GM18861 (cell line): ENCODE measurements around the gene CDH13.

Experiments used
- ATAC-seq: cut with Tn5 transposase; IDR thresholded peaks from one replicate; pipeline ENCODE4 v1.9.1; 2021; ENCODE audit not compliant: unreplicated experiment

Gene CDH13

DNA sequence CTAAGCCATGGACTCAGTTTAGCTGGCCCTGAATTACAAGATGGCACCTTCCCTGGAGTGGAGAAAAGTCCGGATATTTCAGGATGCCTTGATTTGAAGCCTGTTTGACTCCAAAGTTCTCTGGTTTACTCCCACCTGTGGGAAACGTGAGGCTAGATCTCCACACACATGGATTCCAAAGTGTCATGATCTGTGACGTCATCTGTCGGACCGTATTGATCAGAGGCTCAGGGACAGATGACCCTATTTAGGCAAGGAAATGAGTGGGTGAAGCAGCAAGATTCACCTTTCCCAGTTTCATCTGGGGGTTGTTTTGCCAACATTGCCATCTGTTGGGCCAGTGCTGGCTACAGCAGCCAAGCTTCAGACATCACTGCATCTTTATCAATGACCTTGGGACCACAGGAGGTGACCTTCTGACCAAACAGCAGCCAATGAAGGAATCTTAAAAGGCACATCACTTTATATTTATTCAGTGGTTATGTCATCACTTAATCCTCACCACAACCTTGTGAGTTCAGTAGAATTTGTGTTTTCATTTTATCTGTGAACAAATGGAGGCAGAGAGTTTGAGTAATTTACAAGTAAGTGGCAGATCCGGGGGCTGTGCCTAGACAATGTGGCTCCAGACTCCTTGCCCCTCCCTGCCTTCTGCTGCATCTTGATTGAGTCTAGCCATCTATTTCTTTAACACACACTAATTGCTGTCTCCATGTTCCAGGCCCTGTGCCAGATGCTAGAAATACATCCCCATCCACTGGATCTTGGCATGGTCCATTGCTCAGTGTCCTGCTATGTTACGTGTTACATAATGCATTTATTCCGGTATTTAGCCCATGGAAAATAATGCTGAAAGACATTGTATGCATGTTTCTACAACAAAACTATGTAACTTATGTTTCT is 1.5 kb upstream of the CDH13 start:
- ATAC-seq: no peak

DNA sequence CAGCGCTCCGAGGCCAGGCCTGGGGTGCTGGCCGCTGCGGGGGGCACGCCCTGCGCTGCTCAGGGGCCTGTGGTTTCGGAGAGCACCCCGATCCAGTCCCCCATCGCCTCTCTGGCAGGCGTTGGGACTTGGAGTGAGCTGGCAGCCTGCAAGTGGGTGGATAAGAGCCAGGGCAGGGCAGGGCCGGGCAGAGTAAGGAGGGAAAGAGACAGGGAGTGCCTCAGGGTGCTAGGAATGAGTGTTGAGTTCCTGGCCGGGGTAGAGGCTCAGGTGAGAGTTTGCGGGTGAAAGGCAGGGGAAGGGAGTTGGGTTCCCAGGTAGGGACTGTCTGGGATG is 1.3 kb downstream of the CDH13 start:
- no peak for ATAC-seq

DNA sequence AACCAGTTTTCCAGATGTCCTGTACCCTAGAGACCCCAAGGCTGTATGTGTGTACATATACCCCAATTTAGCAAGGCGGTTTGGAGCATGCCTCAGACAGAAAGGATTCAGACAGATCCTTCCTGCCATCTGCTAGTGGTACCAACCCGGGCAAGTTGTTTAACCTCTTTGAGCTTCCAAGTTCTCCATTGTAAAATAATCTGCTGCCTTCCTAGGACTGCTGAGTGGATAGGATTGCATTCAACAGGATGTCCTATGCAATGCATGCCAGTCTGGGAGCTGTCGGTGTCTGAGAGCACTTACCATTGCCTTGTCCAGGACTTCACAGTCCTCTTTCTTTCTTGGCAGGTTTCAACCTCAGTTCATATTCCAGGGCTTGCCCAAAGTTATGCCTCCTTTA is 1.9 kb downstream of the CDH13 start:
- ATAC-seq: no peak

DNA sequence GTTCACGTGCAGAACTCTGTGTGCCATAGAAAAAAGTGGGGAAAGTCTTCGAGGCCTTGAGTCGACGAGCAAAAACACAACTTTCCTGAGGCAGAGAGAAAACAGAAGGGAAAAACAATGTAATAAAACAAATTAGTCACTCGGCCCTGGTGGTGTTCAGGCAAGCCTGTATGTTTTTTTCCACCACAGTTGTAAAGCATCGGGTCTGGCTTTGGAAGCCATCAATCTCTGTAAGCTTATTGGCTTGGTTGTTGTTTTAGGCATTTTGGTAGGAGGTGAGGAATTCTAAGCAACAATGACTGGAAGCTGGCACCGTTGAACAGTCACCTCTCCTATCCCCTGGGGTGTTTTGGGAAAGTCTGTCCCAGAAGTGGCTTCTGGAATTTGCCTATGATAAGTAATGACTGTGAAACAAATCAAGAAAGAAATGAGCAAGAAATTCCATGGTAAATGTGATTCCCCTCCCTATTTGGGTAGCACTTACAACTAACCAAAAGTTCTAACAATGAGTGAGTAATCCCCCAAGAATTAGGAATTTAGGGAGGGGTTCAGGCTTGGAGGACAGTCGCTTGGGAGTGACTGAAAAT is 2.8 kb downstream of the CDH13 start:
- ATAC-seq: no peak

DNA sequence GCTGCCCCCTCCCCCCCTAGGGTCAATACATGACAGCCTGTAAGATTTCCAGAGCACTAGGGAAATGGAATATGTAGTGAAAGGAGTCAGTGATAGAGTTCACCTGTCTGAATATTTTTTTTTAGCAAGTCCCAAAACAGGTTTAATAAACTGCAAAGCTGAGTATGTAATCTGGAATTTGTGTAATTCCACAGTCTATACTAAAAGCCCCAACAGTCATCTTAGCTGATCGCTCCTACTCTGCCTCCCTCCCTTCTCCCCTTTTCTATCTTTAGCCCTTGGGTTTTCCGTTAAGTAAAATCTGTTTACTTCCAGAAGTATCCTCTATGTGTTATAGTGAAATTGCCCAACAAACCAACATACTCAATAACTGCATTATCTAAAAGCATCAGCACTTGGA is 3.5 kb downstream of the CDH13 start:
- no peak for ATAC-seq

DNA sequence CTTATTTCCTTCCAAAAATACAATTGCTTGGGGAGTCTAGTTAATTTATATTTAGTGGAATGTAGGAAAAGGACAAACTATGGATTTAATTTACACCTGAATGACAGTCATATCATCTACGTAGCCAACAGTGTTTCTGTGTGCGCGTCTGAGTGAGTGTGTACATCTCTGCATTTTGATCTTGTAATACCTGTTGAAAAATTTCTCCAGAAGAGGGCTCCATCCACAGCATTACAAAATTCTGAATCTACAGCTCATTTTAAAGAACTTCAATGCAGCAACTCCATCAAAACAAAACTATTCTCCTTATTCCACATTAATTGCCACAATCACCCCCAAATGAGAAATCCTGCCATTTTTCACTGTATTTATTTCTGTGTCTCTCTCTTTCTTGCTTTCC is 3.9 kb downstream of the CDH13 start:
- no peak for ATAC-seq

DNA sequence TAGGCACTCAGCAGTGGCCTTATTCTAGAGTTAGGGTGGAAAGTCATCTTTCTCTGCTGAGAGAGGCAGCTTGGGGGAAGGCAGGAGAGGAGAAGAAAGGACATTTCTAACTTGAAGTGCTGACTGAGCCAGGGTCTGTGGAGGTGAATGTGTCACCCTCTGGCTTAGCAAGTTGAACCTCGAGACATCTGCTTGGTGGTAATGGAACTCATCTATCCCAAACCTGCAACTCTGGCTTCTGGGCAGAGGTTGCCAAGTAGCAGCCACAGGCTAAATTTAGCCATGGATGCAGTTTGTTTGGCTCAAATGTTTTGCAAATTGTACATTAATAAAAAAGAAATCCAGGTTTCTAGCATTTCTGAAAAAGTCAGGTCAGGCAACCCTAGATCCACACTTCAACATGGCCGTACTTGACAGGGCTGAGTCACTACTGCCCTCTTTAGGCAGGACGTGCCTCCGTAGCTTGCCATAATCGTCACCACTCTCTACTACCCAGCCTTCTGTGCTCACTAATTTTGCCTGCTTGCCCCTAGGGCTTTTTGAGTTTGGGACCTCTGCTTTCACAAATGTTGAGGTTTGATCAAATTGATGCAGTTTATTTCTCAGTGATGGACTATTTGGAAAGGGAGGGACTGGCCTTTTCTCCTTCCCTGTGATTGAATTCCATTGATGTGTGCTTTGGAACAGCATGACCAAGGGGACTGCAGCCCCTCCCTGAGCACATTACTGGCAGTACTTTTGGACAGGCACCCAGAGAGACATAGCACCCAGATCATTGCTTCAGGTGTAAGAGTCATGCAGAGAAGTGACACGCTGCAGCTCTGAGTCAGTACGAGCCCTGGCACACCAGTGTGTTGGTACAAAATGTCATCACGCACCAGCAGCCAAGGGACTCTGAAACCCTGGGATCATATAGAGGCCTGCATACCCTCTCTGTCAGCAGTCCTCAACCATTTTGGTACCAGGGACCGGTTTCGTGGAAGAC is 5.2 kb downstream of the CDH13 start:
- ATAC-seq: no peak

DNA sequence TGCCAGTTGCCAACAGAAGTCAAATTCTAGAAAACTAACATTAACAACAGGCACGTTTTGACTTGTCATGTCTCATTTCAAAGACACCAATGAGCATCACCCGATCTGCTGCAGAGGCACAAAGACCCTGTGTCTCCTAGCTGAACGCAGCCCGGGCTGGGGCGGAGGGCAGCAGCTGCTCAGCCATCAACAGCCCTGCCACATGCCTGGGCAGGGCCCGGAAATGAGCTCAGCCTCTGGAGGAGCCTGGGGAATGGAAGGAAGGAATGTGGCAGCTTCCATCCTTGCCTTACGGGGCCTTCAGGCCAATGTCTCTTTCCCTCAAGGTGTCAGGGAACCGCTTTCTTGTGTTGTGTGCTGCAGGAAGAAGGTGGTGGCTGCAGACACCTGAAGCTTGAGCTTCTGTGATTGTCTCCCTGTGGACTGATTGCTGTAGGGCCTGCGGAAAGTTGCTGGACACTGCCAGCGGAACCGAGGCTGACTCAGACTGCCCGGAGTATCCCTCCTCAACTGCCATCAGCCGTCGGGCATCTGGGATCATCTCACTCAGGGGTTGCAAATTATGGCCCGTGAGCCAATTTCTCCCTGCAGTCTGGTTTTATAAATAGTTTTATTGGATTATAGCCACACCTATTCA is 7.3 kb downstream of the CDH13 start:
- no peak for ATAC-seq

DNA sequence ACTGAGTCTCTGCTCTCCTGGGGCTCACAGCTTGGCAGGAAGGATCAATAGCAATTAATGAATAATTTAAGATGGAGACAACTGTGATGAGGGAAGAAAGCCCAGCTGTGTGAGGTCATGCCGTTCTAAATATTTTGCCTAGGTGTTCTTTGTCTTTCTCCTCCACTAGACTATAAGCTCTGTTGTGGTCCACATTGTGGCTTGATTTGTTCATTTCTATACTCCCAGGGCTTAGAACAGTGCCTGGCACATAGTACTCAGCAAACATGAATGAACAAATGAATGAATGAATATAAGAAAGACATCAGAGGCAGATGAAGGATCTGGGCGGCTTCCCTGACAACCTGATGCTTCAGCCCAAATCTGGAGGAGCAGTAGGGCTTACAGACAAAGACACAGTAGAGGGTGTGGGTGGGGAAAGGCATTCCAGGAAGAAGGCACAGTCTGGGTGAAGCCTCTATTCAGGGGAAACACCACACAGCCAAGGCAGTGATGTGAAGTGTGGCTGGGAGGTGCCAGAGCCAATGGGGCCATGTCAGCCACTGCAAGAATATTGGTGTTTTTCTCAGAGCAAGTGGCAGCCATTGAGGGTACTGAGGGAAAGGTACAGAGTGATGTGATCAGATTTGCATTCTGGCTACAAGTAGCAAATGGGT is 8.3 kb downstream of the CDH13 start:
- ATAC-seq: no peak

DNA sequence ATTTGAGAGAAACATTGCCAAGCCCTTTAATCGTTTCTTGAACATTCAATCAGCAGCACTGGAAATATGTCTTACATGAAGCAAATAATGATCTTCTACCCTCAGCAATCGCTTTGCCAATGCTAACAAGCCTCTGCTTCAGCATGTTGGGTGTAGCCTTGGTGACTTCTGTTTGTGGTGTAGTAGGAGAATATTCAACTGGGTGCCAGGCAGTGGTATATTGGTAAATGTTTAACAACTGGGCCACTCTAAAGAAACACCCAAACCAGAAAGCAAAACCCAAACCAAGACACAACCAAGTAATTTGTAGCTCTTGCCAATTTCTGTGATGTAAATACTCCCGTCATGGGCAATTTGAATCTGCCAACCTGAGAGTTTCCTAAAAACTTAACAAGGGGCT is 9.7 kb downstream of the CDH13 start:
- ATAC-seq: peak; percentile 67

DNA sequence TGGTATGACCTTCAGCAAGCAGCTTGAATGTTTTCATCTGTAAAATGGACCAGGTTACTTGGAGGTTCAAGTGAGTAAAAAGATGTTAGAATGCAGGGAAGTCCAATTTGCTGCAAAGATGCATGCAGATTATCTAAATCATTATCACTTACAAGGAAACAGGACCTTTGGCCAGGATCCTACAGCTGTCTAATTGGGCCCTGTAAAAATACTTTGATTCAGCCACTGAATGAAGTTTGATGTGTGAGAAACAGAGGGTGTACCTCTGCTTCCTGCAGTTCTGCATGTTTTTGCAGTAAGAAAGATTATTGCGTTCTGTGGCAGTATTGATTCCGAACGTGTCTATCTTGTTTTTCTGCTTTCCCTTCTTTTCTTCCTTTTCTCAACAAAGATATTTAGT is 10.2 kb downstream of the CDH13 start:
- no peak for ATAC-seq

DNA sequence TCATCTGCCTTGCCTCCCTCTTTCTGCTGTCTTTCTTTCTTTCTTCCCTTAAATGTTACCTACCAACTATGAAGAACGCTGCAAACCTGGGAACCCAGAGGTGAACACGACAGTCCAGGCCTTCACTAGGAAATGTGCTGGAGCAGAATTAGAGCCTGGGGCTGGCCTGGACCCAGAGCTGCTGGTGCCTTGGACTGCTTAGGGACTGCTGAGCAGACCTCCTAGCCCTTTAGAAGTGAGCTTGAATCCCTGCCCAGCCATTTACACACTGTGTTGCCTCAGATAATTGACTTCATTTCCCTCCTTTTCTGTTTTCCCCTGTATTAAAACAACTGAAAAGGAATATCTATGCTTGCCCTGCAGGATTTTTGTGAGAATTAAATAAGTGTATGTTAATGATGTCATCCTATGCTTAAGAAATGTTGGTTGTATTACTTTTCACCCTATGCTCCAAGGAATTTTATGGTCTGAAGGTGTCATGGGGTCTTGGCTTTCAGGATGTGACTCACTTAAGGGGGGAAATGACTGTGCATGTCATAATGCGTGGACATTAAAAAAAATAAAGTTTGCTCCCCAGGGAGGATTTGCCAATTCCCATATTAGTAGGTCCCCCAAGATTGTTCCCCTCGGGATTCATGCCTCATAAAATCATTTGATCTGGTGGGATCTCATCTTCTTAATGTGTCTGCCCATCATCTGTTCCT is 11.5 kb downstream of the CDH13 start:
- ATAC-seq: no peak

DNA sequence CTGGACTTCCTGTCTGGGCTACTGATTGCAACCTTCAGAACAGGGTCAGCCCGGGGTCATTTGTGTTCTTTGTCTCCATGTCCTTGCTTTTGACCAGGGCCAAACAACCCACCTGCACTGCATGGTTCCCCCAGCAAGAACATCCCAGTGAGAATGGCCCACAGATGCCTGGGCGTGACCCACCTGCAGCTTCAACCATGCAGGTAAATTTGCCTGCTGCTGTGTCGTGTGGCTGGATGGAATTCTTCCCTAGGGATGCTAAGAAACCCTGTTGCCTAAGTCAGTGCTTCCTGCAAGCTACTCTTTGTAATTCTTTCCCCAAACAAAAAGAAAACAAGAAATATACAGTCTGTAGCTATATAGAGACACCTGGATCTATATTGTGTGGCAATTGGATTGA is 12.5 kb downstream of the CDH13 start:
- no peak for ATAC-seq

DNA sequence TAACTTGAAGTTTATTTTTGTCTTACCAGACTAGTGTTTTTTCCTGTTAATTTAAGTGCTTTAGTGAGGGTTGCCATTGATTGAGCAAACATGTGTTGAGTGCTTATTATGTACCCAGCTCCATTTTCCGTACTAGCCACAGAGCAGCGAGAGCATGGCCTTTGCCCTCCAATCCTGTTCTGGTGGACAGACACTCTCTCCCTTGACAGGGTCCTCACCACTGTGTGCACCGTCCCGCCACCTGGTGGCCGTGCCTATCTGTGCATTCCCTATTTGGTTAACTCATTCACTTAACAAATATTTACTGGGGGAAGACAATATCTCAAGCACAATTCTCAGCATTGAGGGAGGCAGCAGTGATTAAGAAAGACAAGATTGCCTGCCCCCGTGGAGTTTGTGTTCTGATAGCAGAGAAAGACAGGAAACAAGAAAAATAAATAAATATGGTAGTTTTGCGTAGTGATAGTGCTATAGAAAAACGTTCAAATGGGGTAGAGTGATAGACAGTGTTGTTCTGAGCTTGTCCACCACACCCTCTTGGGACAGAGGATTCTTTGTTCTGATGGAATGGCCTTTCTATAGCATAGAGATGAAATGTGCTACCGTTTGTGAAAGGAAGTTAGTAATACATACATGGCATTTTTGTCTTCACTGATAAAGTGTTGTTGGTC is 13.0 kb downstream of the CDH13 start:
- ATAC-seq: peak; percentile 55

DNA sequence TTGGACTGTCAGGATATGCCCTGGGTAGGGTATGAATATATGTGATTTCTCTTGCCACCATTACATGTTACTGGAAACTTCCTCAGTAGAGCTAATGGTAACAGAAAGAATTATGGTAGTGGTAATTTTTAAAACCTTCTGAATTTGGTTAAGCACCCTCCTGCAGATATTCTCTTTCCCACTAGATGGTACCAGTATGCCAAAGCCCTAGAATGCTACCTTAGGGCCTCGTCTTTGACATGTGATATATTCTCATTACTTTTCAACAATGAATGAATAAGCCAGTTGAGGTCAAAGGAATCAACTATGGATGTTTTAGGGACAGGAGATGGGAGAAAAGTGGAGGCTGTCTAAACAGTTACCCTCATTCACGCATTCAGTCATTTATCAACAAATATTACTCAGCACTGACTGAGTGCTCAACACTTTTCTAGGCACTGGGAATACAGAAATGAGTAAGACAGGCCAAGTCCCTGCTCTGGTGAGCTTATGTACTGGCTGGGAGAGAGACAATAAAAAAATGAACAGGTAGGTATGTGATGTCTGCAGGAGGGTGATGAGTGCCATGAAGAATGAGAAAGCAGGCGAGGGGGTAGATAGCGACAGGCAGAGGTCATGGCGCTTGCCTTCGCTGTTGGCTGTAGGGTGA is 14.7 kb downstream of the CDH13 start:
- ATAC-seq: no peak

DNA sequence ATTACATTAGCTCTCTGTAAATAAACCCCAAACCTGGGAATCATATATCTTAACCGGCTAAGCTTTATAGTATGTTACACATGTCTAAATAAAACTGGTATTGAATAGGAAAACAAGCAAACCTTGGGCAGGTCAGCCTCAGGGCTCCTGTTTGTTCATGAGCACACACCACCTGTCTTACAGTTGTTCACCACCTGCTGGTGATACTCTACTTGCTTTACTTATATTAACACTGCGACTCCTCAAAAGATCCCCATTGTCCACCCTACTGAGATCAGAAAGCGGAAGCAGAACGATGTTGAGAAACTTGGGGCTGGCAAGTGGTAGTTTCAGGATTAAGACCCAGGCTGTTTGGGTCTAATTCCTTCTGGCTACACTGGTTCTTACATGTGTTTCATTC is 16.4 kb downstream of the CDH13 start:
- no peak for ATAC-seq

DNA sequence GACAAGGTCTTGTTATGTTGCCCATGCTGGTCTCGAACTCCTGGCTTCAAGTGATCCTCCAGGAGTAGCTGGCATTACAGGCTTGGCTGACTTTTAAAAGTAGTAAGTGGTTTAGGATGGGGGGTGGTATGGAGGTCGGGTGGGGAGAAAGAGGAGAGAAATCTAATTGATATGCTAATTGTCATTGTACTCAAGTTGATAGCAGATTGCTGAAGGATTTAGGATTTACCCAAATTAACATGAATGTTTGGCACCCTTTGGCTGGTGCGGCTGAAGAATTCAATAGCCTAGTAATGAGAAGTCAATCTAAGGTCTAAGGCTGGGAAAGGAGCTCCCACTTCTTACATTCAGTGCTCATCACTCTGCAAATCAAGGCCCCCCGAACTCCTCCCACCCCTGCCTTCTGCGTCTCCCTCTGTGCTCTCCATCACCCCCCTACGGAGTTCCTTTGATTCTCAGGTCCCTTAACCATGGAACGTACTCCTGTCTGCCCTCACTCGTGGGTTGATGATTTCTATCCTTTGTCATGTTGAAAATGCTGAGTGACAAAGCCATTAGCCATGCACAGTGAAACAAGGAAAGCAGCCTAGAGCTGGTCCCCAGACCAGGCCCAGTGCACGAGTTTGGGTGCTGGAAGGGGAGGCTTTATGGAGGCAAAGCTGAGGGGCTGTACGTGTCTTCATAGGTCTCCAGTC is 17.3 kb downstream of the CDH13 start:
- no peak for ATAC-seq

DNA sequence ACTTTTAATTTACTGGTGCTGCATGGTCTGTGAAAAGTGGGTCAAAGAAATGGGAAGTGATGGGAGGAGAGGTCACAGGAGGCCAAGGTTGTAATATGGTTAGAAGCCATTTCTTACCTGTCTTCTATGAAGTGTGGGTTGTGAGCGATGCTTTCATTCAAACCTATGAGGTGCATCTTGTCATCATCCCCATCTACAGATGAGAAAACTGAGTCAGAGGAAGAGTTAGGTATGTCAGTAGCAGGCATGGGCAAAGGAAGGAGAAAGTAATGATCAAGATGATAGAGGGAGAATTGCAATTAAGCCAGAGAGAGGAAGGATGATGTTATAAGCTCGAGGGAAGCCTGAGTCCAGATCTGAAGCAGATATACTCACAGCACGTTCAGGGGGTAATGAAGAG is 19.7 kb downstream of the CDH13 start:
- ATAC-seq: no peak
